Measurements from ENCODE around the gene NR3C2. TPM values are rescaled to one million over a fixed set of nuclear protein-coding genes. Genes with fewer than 3 reads are reported as not detected.

Gene NR3C2
- total RNA-seq, 1 experiment from 2014 or later = 14.2 TPM

DNA sequence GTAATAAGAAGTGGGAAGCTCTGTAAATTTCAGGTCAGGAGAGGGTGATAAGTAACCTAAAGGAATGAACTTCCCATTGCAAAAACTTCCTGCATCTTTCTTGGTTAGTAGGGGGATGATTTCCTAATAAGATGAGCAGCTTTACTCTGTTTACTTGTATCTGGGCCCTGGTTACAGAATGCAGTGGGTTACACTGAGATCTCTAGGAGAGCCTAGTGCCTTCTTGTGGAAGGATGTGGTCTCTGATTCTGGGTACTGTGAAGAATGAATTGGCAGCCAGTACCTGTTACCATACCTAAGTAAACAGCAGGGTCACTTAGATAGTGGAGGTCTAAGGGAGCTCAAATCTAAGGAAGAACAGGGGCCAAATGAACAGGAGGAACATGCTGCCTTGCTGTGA lies 389.8 kb downstream of the NR3C2 start:
- CTCF ChIA-PET = no interaction called here
- BruUV-seq (replicated peaks) = no TSS peak
- intact Hi-C loops (cut with micrococcal nuclease; ENCODE audit: unreplicated experiment) = loop anchor here (10.0 kb wide), 1 partner anchor 162 kb away; no protein-coding TSS in a partner anchor
- H3K4me1 Mint-ChIP-seq (ENCODE audit: low read depth, unreplicated experiment) = peaks cover 7% of the 10 kb centered on the region
- no peaks in the 10 kb centered on the region for H3K9me3 Mint-ChIP-seq (ENCODE audit: low read depth, unreplicated experiment)
- no peak overlapping the region for H3K27ac Mint-ChIP-seq (ENCODE audit: unreplicated experiment)
- TF ChIP-seq, protein P1, sequence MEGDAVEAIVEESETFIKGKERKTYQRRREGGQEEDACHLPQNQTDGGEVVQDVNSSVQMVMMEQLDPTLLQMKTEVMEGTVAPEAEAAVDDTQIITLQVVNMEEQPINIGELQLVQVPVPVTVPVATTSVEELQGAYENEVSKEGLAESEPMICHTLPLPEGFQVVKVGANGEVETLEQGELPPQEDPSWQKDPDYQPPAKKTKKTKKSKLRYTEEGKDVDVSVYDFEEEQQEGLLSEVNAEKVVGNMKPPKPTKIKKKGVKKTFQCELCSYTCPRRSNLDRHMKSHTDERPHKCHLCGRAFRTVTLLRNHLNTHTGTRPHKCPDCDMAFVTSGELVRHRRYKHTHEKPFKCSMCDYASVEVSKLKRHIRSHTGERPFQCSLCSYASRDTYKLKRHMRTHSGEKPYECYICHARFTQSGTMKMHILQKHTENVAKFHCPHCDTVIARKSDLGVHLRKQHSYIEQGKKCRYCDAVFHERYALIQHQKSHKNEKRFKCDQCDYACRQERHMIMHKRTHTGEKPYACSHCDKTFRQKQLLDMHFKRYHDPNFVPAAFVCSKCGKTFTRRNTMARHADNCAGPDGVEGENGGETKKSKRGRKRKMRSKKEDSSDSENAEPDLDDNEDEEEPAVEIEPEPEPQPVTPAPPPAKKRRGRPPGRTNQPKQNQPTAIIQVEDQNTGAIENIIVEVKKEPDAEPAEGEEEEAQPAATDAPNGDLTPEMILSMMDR (IDR thresholded peaks at IDR 0.05; ENCODE audit: unreplicated experiment) = no peak
- no peaks in the 10 kb centered on the region for H3K27me3 Mint-ChIP-seq (ENCODE audit: unreplicated experiment)
- H3K4me3 Mint-ChIP-seq (ENCODE audit: low read depth, unreplicated experiment) = no peak overlapping the region
- H3K36me3 Mint-ChIP-seq (ENCODE audit: insufficient read depth, unreplicated experiment) = no peaks in the 10 kb centered on the region
- DNase-seq = no peak

DNA sequence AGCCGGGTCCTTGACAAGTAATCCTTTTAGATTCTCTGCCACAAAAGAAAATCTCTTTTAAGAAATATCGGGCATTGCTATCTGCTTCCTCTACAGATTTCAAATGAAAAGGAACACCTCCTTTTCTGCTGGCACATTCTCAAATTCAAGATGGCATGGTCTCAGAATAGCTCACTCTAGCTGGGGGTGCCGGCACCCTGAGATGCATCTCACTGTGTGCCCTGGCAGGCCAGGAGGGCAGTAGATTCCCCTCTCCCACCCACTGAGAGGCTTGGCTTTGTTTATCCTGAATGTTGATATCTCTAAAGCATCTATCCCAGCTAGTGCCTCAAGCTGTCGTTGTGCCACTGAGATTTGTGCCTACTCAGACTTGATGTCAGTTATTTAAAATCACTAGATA lies 390.8 kb downstream of the NR3C2 start:
- no peaks in the 10 kb centered on the region for H3K9me3 Mint-ChIP-seq (ENCODE audit: low read depth, unreplicated experiment)
- H3K4me3 Mint-ChIP-seq (ENCODE audit: low read depth, unreplicated experiment) = no peak overlapping the region
- H3K27me3 Mint-ChIP-seq (ENCODE audit: unreplicated experiment) = no peaks in the 10 kb centered on the region
- CTCF ChIA-PET = no interaction called here
- no peaks in the 10 kb centered on the region for H3K36me3 Mint-ChIP-seq (ENCODE audit: insufficient read depth, unreplicated experiment)
- intact Hi-C loops (cut with micrococcal nuclease; ENCODE audit: unreplicated experiment) = loop anchor here (10.0 kb wide), 1 partner anchor 163 kb away; no protein-coding TSS in a partner anchor
- H3K27ac Mint-ChIP-seq (ENCODE audit: unreplicated experiment) = no peak overlapping the region
- BruUV-seq (replicated peaks) = no TSS peak
- peaks cover under 1% of the 10 kb centered on the region for H3K4me1 Mint-ChIP-seq (ENCODE audit: low read depth, unreplicated experiment)
- DNase-seq = no peak
- TF ChIP-seq, protein P1 (IDR thresholded peaks at IDR 0.05; ENCODE audit: unreplicated experiment) = no peak

DNA sequence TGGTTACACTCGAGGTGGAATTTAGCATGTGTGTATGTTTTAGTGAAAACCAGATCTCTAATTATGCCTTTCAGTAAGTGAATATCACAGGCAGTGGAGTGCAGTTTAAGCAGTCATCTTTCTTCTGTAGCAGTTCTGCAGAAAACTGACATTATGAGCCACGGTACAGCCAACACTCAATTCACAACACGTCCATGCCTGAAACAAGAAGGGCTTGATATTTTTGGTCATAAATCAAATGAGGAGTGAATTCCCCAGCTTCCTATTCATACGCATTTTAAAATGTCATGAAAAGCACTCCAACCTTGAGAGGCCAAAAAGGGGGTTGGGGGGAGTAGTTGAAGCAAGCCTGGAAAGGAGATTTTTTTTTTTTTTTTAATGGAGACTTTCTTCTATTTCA lies 393.6 kb downstream of the NR3C2 start:
- Mint-ChIP-seq H3K9me3 (ENCODE audit: low read depth, unreplicated experiment) (no peaks in the 10 kb centered on the region), H3K36me3 (ENCODE audit: insufficient read depth, unreplicated experiment) (no peaks in the 10 kb centered on the region), H3K4me3 (ENCODE audit: low read depth, unreplicated experiment) (no peak overlapping the region), H3K27ac (ENCODE audit: unreplicated experiment) (no peak overlapping the region), H3K27me3 (ENCODE audit: unreplicated experiment) (no peaks in the 10 kb centered on the region), H3K4me1 (ENCODE audit: low read depth, unreplicated experiment) (no peaks in the 10 kb centered on the region)
- CTCF ChIA-PET = no interaction called here
- no peak for DNase-seq
- intact Hi-C loops (cut with micrococcal nuclease; ENCODE audit: unreplicated experiment) = no loop called here
- TF ChIP-seq, protein P1 (IDR thresholded peaks at IDR 0.05; ENCODE audit: unreplicated experiment) = no peak
- BruUV-seq (replicated peaks) = no TSS peak

DNA sequence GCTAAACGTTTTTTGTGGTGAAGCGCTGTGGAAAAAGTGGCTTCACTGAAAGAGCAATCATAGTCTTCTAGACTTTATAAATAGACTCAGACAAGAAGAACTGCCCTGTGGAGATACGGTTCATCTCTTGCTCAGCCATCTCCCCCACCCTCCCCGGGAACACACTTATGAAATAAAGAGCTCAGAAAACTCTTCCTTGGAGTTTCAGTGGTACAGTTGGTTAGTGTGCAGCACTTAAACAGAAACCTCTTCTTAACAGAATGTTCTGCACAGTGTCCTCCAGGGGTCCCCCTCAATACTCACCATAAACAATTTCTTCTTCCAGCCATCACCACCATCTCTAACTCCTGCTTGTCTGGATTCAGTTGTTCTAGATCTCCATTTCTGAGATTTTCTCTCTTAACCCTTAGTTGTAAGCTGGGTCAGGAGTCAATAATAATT lies 397.3 kb downstream of the NR3C2 start:
- no peak overlapping the region for H3K4me3 Mint-ChIP-seq (ENCODE audit: low read depth, unreplicated experiment)
- no peaks in the 10 kb centered on the region for H3K4me1 Mint-ChIP-seq (ENCODE audit: low read depth, unreplicated experiment)
- no peaks in the 10 kb centered on the region for H3K27me3 Mint-ChIP-seq (ENCODE audit: unreplicated experiment)
- CTCF ChIA-PET = interaction anchor here (0.7 kb wide), 1 partner anchor 15 kb away, joined by 3 read pairs; no protein-coding TSS in a partner anchor
- H3K36me3 Mint-ChIP-seq (ENCODE audit: insufficient read depth, unreplicated experiment) = no peaks in the 10 kb centered on the region
- TF ChIP-seq, protein P1 (IDR thresholded peaks at IDR 0.05; ENCODE audit: unreplicated experiment) = no peak
- no peak for DNase-seq
- H3K27ac Mint-ChIP-seq (ENCODE audit: unreplicated experiment) = no peak overlapping the region
- intact Hi-C loops (cut with micrococcal nuclease; ENCODE audit: unreplicated experiment) = no loop called here
- no TSS peak for BruUV-seq (replicated peaks)
- no peaks in the 10 kb centered on the region for H3K9me3 Mint-ChIP-seq (ENCODE audit: low read depth, unreplicated experiment)
